WTC11 (cell line): Measurements from ENCODE around the gene HIC1. TPM values are rescaled to one million over a fixed set of nuclear protein-coding genes. Genes with fewer than 3 reads are reported as not detected.

ENCODE experiments used
- ATF6 ChIP-seq: sonication (generic); formaldehyde crosslinking; IDR thresholded peaks from 2 replicates; pipeline ENCODE4 v1.8.1; 2023; ENCODE audit warnings: mild to moderate bottlenecking, missing genetic modification reagents
- FOXJ3 ChIP-seq: sonication (generic); formaldehyde crosslinking; IDR thresholded peaks from 2 replicates; pipeline ENCODE4 v1.9.0; 2021; ENCODE audit warnings: missing genetic modification reagents, mild to moderate bottlenecking, borderline replicate concordance
- NR1H2 ChIP-seq: sonication (generic); formaldehyde crosslinking; IDR thresholded peaks from 2 replicates; pipeline ENCODE4 v1.9.0; 2021; ENCODE audit warnings: mild to moderate bottlenecking, moderate library complexity, missing genetic modification reagents
- NR2C2 ChIP-seq: sonication (generic); formaldehyde crosslinking; IDR thresholded peaks from 2 replicates; pipeline ENCODE4 v1.8.0; 2022; ENCODE audit warnings: mild to moderate bottlenecking, missing genetic modification reagents
- PRDM15 ChIP-seq: sonication (generic); formaldehyde crosslinking; IDR thresholded peaks from 2 replicates; pipeline ENCODE4 v1.8.0; 2022; ENCODE audit warnings: missing genetic modification reagents
- SMAD3 ChIP-seq: sonication (generic); formaldehyde crosslinking; IDR thresholded peaks from 2 replicates; pipeline ENCODE4 v1.8.0; 2022; ENCODE audit warnings: missing genetic modification reagents, mild to moderate bottlenecking, borderline replicate concordance
- TCF7 ChIP-seq: sonication (generic); formaldehyde crosslinking; IDR thresholded peaks from 2 replicates; pipeline ENCODE4 v1.8.0; 2022; ENCODE audit warnings: mild to moderate bottlenecking, low read depth, missing genetic modification reagents, moderate library complexity
- TEAD4 ChIP-seq: sonication (generic); formaldehyde crosslinking; IDR thresholded peaks from 2 replicates; pipeline ENCODE4 v1.8.0; 2022; ENCODE audit warnings: mild to moderate bottlenecking, missing genetic modification reagents
- TP53 ChIP-seq: sonication (generic); formaldehyde crosslinking; IDR thresholded peaks from 2 replicates; pipeline ENCODE4 v1.8.1; 2023; ENCODE audit warnings: mild to moderate bottlenecking, missing genetic modification reagents
- ZNF219 ChIP-seq: sonication (generic); formaldehyde crosslinking; IDR thresholded peaks from 2 replicates; pipeline ENCODE4 v1.8.0; 2023; ENCODE audit warnings: missing genetic modification reagents, mild to moderate bottlenecking, borderline replicate concordance
- ZNF671 ChIP-seq: fragments of 250-450 bp; sonication (Bioruptor Pico); IDR thresholded peaks from 2 replicates; pipeline ENCODE4 v1.8.0; 2021; ENCODE audit warnings: mild to moderate bottlenecking
- total RNA-seq: library from RNA; stranded (reverse); gene quantifications from 3 replicates; pipeline ENCODE4 v1.2.3, GENCODE V29; 2021
- TF ChIP-seq, protein P1 (sequence below): sonication (generic); formaldehyde crosslinking; IDR thresholded peaks from 2 replicates; pipeline ENCODE4 v1.8.0; 2023; ENCODE audit warnings: missing genetic modification reagents, mild to moderate bottlenecking, borderline replicate concordance
- TF ChIP-seq, protein P2 (sequence below): sonication (generic); formaldehyde crosslinking; IDR thresholded peaks from 2 replicates; pipeline ENCODE4 v1.8.0; 2022; ENCODE audit warnings: mild to moderate bottlenecking, missing genetic modification reagents
- TF ChIP-seq, protein P3 (sequence below): sonication (generic); formaldehyde crosslinking; IDR thresholded peaks from 2 replicates; pipeline ENCODE4 v1.8.0; 2023; ENCODE audit warnings: mild to moderate bottlenecking, missing genetic modification reagents
- TF ChIP-seq, protein P4 (sequence below): sonication (generic); formaldehyde crosslinking; IDR thresholded peaks from 2 replicates; pipeline ENCODE4 v1.8.1; 2022; ENCODE audit warnings: low read depth, mild to moderate bottlenecking, moderate library complexity, missing genetic modification reagents, borderline replicate concordance
- TF ChIP-seq, protein P5 (sequence below): sonication (generic); formaldehyde crosslinking; IDR thresholded peaks from 2 replicates; pipeline ENCODE4 v1.8.1; 2023; ENCODE audit warnings: mild to moderate bottlenecking, missing genetic modification reagents, borderline replicate concordance

The HIC1 gene
- total RNA-seq, 1 experiment from 2014 or later = 0.37 TPM

GRCh38 chr17:2057760-2058585 is 3.1 kb downstream of the HIC1 start (continued):
- TF ChIP-seq, protein P1, sequence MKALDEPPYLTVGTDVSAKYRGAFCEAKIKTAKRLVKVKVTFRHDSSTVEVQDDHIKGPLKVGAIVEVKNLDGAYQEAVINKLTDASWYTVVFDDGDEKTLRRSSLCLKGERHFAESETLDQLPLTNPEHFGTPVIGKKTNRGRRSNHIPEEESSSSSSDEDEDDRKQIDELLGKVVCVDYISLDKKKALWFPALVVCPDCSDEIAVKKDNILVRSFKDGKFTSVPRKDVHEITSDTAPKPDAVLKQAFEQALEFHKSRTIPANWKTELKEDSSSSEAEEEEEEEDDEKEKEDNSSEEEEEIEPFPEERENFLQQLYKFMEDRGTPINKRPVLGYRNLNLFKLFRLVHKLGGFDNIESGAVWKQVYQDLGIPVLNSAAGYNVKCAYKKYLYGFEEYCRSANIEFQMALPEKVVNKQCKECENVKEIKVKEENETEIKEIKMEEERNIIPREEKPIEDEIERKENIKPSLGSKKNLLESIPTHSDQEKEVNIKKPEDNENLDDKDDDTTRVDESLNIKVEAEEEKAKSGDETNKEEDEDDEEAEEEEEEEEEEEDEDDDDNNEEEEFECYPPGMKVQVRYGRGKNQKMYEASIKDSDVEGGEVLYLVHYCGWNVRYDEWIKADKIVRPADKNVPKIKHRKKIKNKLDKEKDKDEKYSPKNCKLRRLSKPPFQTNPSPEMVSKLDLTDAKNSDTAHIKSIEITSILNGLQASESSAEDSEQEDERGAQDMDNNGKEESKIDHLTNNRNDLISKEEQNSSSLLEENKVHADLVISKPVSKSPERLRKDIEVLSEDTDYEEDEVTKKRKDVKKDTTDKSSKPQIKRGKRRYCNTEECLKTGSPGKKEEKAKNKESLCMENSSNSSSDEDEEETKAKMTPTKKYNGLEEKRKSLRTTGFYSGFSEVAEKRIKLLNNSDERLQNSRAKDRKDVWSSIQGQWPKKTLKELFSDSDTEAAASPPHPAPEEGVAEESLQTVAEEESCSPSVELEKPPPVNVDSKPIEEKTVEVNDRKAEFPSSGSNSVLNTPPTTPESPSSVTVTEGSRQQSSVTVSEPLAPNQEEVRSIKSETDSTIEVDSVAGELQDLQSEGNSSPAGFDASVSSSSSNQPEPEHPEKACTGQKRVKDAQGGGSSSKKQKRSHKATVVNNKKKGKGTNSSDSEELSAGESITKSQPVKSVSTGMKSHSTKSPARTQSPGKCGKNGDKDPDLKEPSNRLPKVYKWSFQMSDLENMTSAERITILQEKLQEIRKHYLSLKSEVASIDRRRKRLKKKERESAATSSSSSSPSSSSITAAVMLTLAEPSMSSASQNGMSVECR (CRISPR knock-in tag) = 0 out of 2 replicates have a peak, but pooled peaks have one; percentile 15
- TF ChIP-seq TP53 = 0 out of 2 replicates have a peak, but pooled peaks have one; percentile 45
- peak; percentile 72; the same call in 1 of the 2 replicates for TF ChIP-seq ZNF219
- TF ChIP-seq, protein P2, sequence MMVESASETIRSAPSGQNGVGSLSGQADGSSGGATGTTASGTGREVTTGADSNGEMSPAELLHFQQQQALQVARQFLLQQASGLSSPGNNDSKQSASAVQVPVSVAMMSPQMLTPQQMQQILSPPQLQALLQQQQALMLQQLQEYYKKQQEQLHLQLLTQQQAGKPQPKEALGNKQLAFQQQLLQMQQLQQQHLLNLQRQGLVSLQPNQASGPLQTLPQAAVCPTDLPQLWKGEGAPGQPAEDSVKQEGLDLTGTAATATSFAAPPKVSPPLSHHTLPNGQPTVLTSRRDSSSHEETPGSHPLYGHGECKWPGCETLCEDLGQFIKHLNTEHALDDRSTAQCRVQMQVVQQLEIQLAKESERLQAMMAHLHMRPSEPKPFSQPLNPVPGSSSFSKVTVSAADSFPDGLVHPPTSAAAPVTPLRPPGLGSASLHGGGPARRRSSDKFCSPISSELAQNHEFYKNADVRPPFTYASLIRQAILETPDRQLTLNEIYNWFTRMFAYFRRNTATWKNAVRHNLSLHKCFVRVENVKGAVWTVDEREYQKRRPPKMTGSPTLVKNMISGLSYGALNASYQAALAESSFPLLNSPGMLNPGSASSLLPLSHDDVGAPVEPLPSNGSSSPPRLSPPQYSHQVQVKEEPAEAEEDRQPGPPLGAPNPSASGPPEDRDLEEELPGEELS (CRISPR knock-in tag) = peak; percentile 61; the same call in 1 of the 2 replicates
- TF ChIP-seq, protein P3, sequence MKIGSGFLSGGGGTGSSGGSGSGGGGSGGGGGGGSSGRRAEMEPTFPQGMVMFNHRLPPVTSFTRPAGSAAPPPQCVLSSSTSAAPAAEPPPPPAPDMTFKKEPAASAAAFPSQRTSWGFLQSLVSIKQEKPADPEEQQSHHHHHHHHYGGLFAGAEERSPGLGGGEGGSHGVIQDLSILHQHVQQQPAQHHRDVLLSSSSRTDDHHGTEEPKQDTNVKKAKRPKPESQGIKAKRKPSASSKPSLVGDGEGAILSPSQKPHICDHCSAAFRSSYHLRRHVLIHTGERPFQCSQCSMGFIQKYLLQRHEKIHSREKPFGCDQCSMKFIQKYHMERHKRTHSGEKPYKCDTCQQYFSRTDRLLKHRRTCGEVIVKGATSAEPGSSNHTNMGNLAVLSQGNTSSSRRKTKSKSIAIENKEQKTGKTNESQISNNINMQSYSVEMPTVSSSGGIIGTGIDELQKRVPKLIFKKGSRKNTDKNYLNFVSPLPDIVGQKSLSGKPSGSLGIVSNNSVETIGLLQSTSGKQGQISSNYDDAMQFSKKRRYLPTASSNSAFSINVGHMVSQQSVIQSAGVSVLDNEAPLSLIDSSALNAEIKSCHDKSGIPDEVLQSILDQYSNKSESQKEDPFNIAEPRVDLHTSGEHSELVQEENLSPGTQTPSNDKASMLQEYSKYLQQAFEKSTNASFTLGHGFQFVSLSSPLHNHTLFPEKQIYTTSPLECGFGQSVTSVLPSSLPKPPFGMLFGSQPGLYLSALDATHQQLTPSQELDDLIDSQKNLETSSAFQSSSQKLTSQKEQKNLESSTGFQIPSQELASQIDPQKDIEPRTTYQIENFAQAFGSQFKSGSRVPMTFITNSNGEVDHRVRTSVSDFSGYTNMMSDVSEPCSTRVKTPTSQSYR (CRISPR knock-in tag) = no peak
- TF ChIP-seq ZNF671 (CRISPR knock-in tag) = no peak
- no peak; the same call in 1 of the 2 replicates for TF ChIP-seq PRDM15
- no peak for TF ChIP-seq SMAD3 (CRISPR knock-in tag)
- peak; percentile 23; the same call in 1 of the 2 replicates for TF ChIP-seq NR2C2
- peak; percentile 63; the same call in 1 of the 2 replicates for TF ChIP-seq TCF7 (CRISPR knock-in tag)
- no peak for TF ChIP-seq NR1H2
- TF ChIP-seq FOXJ3 (CRISPR knock-in tag) = no peak
- TF ChIP-seq, protein P4, sequence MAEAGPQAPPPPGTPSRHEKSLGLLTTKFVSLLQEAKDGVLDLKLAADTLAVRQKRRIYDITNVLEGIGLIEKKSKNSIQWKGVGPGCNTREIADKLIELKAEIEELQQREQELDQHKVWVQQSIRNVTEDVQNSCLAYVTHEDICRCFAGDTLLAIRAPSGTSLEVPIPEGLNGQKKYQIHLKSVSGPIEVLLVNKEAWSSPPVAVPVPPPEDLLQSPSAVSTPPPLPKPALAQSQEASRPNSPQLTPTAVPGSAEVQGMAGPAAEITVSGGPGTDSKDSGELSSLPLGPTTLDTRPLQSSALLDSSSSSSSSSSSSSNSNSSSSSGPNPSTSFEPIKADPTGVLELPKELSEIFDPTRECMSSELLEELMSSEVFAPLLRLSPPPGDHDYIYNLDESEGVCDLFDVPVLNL (CRISPR knock-in tag) = peak; percentile 33; the same call in 1 of the 2 replicates
- TF ChIP-seq TEAD4 (CRISPR knock-in tag) = peak; percentile 67
- TF ChIP-seq, protein P5, sequence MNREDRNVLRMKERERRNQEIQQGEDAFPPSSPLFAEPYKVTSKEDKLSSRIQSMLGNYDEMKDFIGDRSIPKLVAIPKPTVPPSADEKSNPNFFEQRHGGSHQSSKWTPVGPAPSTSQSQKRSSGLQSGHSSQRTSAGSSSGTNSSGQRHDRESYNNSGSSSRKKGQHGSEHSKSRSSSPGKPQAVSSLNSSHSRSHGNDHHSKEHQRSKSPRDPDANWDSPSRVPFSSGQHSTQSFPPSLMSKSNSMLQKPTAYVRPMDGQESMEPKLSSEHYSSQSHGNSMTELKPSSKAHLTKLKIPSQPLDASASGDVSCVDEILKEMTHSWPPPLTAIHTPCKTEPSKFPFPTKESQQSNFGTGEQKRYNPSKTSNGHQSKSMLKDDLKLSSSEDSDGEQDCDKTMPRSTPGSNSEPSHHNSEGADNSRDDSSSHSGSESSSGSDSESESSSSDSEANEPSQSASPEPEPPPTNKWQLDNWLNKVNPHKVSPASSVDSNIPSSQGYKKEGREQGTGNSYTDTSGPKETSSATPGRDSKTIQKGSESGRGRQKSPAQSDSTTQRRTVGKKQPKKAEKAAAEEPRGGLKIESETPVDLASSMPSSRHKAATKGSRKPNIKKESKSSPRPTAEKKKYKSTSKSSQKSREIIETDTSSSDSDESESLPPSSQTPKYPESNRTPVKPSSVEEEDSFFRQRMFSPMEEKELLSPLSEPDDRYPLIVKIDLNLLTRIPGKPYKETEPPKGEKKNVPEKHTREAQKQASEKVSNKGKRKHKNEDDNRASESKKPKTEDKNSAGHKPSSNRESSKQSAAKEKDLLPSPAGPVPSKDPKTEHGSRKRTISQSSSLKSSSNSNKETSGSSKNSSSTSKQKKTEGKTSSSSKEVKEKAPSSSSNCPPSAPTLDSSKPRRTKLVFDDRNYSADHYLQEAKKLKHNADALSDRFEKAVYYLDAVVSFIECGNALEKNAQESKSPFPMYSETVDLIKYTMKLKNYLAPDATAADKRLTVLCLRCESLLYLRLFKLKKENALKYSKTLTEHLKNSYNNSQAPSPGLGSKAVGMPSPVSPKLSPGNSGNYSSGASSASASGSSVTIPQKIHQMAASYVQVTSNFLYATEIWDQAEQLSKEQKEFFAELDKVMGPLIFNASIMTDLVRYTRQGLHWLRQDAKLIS = no peak
- no peak for TF ChIP-seq ATF6 (CRISPR knock-in tag)
